HG03520 (cell line): Measurements from ENCODE around the gene ZDHHC24.

Experiments
- ATAC-seq: cut with Tn5 transposase; IDR thresholded peaks from one replicate; pipeline ENCODE4 v1.9.1; 2021; ENCODE audit warnings: mild to moderate bottlenecking, moderate library complexity; ENCODE audit not compliant: unreplicated experiment

The ZDHHC24 gene

GRCh38 chr11:66567787-66568123 lies 21.9 kb upstream of the ZDHHC24 start:
- no peak for ATAC-seq

GRCh38 chr11:66566221-66566620 lies 20.4 kb upstream of the ZDHHC24 start:
- no peak for ATAC-seq

- ATAC-seq: no peak
Measured at GRCh38 chr11:66564984-66565383, 19.1 kb upstream of the ZDHHC24 start.

- ATAC-seq: no peak
Measured at GRCh38 chr11:66564538-66564937, 18.7 kb upstream of the ZDHHC24 start.

GRCh38 chr11:66563832-66564231 lies 18.0 kb upstream of the ZDHHC24 start:
- no peak for ATAC-seq

- ATAC-seq: no peak
Measured at GRCh38 chr11:66562907-66563583, 17.2 kb upstream of the ZDHHC24 start.

GRCh38 chr11:66562275-66562674 lies 16.4 kb upstream of the ZDHHC24 start:
- ATAC-seq: no peak

GRCh38 chr11:66561975-66562248 lies 16.1 kb upstream of the ZDHHC24 start:
- ATAC-seq: no peak

GRCh38 chr11:66561178-66561974 lies 15.5 kb upstream of the ZDHHC24 start:
- ATAC-seq: no peak

GRCh38 chr11:66559866-66560676 lies 14.2 kb upstream of the ZDHHC24 start:
- ATAC-seq: no peak

- no peak for ATAC-seq
Measured at GRCh38 chr11:66559142-66559865, 13.5 kb upstream of the ZDHHC24 start.

GRCh38 chr11:66557733-66558326 lies 12.0 kb upstream of the ZDHHC24 start:
- ATAC-seq: no peak

- no peak for ATAC-seq
Measured at GRCh38 chr11:66556086-66556485, 10.2 kb upstream of the ZDHHC24 start.

- no peak for ATAC-seq
Measured at GRCh38 chr11:66555416-66555815, 9.6 kb upstream of the ZDHHC24 start.

GRCh38 chr11:66554602-66555001 lies 8.8 kb upstream of the ZDHHC24 start:
- ATAC-seq: no peak

- no peak for ATAC-seq
Measured at GRCh38 chr11:66550887-66551286, 5.0 kb upstream of the ZDHHC24 start.

GRCh38 chr11:66549696-66550095 lies 3.8 kb upstream of the ZDHHC24 start:
- ATAC-seq: no peak

- no peak for ATAC-seq
Measured at GRCh38 chr11:66548774-66549630, 3.2 kb upstream of the ZDHHC24 start.

GRCh38 chr11:66548041-66548440 lies 2.2 kb upstream of the ZDHHC24 start:
- no peak for ATAC-seq

- ATAC-seq: no peak
Measured at GRCh38 chr11:66547662-66548009, 1.8 kb upstream of the ZDHHC24 start.
